ENCODE data around the gene IGFBP7.

Gene IGFBP7

DNA sequence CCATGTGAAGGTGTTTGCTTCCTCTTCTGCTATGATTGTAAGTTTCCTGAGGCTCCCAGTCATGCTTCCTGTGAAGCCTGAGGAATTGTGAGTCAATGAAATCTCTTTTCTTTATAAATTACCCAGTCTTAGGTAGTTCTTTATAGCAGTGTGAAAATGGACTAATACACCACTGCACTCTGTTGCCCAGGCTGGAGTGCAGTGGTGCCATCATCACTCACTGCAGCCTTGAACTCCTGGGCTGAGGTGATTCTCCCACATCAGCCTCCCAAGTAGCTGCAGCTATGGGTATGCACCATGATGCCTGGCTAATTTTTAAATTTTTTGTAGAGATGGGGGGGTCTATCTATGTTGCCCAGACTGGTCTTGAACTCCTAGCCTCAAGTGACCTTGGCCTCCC lies 15.8 kb upstream of the IGFBP7 start:
- Histone ChIP-seq H3K36me3 (ENCODE audit: control insufficient read depth, insufficient read depth, low read length) (no peaks in the 10 kb centered on the region), H3K27me3 (ENCODE audit: control insufficient read depth, insufficient read depth, low read length) (no peaks in the 10 kb centered on the region), H3K4me3 (ENCODE audit: low read length) (no peak overlapping the region), H3K9ac (ENCODE audit: low read length) (no peak overlapping the region), H3K4me1 (ENCODE audit: control insufficient read depth, insufficient read depth, low read length) (no peaks in the 10 kb centered on the region), H3K9me3 (ENCODE audit: control insufficient read depth, low read length) (no peaks in the 10 kb centered on the region)

GRCh38 chr4:57124145-57124544 lies 14.0 kb upstream of the IGFBP7 start:
- Histone ChIP-seq H3K27me3 (ENCODE audit: control insufficient read depth, insufficient read depth, low read length) (no peaks in the 10 kb centered on the region), H3K9me3 (ENCODE audit: control insufficient read depth, low read length) (no peaks in the 10 kb centered on the region), H3K4me3 (ENCODE audit: low read length) (no peak overlapping the region), H3K36me3 (ENCODE audit: control insufficient read depth, insufficient read depth, low read length) (no peaks in the 10 kb centered on the region), H3K4me1 (ENCODE audit: control insufficient read depth, insufficient read depth, low read length) (no peaks in the 10 kb centered on the region), H3K9ac (ENCODE audit: low read length) (no peak overlapping the region)

GRCh38 chr4:57122959-57123358 lies 12.8 kb upstream of the IGFBP7 start:
- no peaks in the 10 kb centered on the region for H3K4me1 ChIP-seq (ENCODE audit: control insufficient read depth, insufficient read depth, low read length)
- no peaks in the 10 kb centered on the region for H3K36me3 ChIP-seq (ENCODE audit: control insufficient read depth, insufficient read depth, low read length)
- no peak overlapping the region for H3K4me3 ChIP-seq (ENCODE audit: low read length)

DNA sequence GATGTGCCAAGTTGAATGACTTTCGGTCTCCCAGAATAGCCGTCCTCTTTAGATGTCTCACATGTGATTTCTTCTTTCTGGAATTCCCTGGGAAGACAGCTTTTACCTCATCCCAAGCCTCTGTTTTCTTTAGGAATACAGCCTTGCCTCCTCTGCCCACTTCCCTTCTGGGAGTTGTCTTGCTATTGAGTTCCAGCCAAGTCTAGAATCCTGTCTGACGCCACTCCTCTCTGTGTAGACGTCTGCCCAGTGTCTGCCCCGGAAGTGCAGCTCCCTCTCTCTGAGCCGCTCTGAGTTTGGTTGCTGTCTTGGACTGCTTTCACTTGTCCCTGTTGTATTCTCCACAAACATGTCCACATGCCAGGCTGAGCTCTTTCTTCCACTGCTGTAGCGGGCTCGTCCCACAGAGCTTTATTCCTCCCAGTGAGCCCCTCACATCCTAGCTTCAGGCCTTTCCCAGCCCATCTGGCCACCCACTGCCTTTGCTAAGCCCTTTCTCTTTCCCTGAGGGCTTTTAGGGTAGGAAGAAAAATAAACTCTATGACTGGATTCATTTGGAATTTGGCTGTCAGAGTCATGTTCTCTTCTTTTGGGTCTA lies 9.0 kb upstream of the IGFBP7 start:
- no peak overlapping the region for H3K9ac ChIP-seq (ENCODE audit: low read length)
- H3K4me3 ChIP-seq (ENCODE audit: low read length) = no peak overlapping the region
- H3K4me1 ChIP-seq (ENCODE audit: control insufficient read depth, insufficient read depth, low read length) = no peaks in the 10 kb centered on the region

More at GRCh38 chr4:57122959-57123358, 12.8 kb upstream of the IGFBP7 start:
- Histone ChIP-seq H3K9me3 (ENCODE audit: control insufficient read depth, low read length) (no peaks in the 10 kb centered on the region), H3K9ac (ENCODE audit: low read length) (no peak overlapping the region), H3K27me3 (ENCODE audit: control insufficient read depth, insufficient read depth, low read length) (no peaks in the 10 kb centered on the region)

DNA sequence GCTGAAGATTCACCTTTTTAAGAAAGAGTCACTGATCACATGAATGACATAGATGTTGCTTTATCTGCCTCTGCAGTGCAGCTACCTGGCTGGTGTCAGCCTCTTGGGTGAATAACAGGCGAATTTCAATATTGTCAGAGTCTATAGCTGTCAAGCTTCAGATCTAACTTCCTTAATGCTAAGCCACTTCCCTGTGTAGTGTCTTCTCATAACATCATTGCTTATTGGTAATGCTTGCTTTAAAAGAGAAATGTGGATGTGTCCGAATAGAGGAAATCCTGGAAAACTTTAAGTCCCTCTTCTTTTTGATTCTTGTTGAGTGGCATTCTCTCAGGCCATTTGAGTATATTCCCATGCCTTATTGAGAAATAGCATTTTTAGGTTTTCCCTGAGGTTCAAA lies 7.3 kb upstream of the IGFBP7 start:
- H3K27me3 ChIP-seq (ENCODE audit: control insufficient read depth, insufficient read depth, low read length) = no peaks in the 10 kb centered on the region
- H3K4me3 ChIP-seq (ENCODE audit: low read length) = no peak overlapping the region
- no peaks in the 10 kb centered on the region for H3K9me3 ChIP-seq (ENCODE audit: control insufficient read depth, low read length)
- no peak overlapping the region for H3K9ac ChIP-seq (ENCODE audit: low read length)
- no peaks in the 10 kb centered on the region for H3K4me1 ChIP-seq (ENCODE audit: control insufficient read depth, insufficient read depth, low read length)
- H3K36me3 ChIP-seq (ENCODE audit: control insufficient read depth, insufficient read depth, low read length) = no peaks in the 10 kb centered on the region

More for the DNA sequence above, 9.0 kb upstream of the IGFBP7 start:
- no peaks in the 10 kb centered on the region for H3K36me3 ChIP-seq (ENCODE audit: control insufficient read depth, insufficient read depth, low read length)
- no peaks in the 10 kb centered on the region for H3K27me3 ChIP-seq (ENCODE audit: control insufficient read depth, insufficient read depth, low read length)
- no peaks in the 10 kb centered on the region for H3K9me3 ChIP-seq (ENCODE audit: control insufficient read depth, low read length)

- H3K4me1 ChIP-seq (ENCODE audit: control insufficient read depth, insufficient read depth, low read length) = no peaks in the 10 kb centered on the region
Observed at GRCh38 chr4:57116245-57116644, 6.1 kb upstream of the IGFBP7 start.

DNA sequence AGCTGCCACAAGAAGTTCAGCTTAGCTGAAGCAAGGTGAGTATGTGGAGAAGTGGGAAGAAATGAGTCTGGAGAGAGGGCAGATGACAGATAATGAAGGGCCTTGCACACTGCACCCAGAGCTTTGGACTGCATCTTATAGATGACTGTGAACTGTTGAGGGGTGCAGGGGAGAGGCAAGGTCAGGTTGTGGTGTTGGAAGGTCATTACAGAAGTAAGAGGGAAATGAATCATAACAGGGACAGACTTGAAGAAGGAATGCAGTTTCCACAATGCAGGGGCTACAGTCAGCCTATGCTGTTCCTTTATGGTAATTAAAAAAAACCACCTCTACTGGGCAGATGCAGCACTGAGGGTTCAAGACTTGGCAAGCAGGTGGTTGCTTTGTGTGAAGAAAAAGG lies 4.8 kb upstream of the IGFBP7 start:
- Histone ChIP-seq H3K9ac (ENCODE audit: low read length) (no peak overlapping the region), H3K27me3 (ENCODE audit: control insufficient read depth, insufficient read depth, low read length) (peaks cover 6% of the 10 kb centered on the region), H3K36me3 (ENCODE audit: control insufficient read depth, insufficient read depth, low read length) (no peaks in the 10 kb centered on the region), H3K4me1 (ENCODE audit: control insufficient read depth, insufficient read depth, low read length) (peaks cover 7% of the 10 kb centered on the region), H3K4me3 (ENCODE audit: low read length) (no peak overlapping the region), H3K9me3 (ENCODE audit: control insufficient read depth, low read length) (no peaks in the 10 kb centered on the region)

More at GRCh38 chr4:57116245-57116644, 6.1 kb upstream of the IGFBP7 start:
- Histone ChIP-seq H3K4me3 (ENCODE audit: low read length) (no peak overlapping the region), H3K36me3 (ENCODE audit: control insufficient read depth, insufficient read depth, low read length) (no peaks in the 10 kb centered on the region), H3K27me3 (ENCODE audit: control insufficient read depth, insufficient read depth, low read length) (no peaks in the 10 kb centered on the region), H3K9ac (ENCODE audit: low read length) (no peak overlapping the region), H3K9me3 (ENCODE audit: control insufficient read depth, low read length) (no peaks in the 10 kb centered on the region)

DNA sequence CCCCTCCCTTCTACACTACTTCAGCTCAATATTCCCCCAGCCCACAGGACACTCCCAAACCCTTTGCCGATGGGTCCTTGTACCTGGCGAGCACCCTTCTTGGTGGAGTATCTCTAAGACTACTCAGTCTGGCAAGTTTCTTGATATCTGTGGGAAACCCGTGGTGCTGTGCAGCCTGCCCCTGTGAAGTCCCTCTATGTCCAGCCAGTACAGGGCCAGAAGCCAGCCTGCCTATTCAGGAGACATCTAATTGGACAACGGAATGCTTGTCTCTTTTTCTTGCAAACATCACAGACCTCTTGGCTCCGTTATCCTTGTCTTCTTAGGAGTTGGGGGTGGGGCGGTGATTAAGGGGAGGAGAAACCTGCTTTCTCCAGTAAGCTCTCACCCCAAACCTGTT lies 3.7 kb upstream of the IGFBP7 start:
- no peak overlapping the region for H3K4me3 ChIP-seq (ENCODE audit: low read length)
- no peaks in the 10 kb centered on the region for H3K9me3 ChIP-seq (ENCODE audit: control insufficient read depth, low read length)
- no peak overlapping the region for H3K9ac ChIP-seq (ENCODE audit: low read length)
- H3K36me3 ChIP-seq (ENCODE audit: control insufficient read depth, insufficient read depth, low read length) = no peaks in the 10 kb centered on the region
- H3K27me3 ChIP-seq (ENCODE audit: control insufficient read depth, insufficient read depth, low read length) = peaks cover 15% of the 10 kb centered on the region
- H3K4me1 ChIP-seq (ENCODE audit: control insufficient read depth, insufficient read depth, low read length) = peaks cover 7% of the 10 kb centered on the region

DNA sequence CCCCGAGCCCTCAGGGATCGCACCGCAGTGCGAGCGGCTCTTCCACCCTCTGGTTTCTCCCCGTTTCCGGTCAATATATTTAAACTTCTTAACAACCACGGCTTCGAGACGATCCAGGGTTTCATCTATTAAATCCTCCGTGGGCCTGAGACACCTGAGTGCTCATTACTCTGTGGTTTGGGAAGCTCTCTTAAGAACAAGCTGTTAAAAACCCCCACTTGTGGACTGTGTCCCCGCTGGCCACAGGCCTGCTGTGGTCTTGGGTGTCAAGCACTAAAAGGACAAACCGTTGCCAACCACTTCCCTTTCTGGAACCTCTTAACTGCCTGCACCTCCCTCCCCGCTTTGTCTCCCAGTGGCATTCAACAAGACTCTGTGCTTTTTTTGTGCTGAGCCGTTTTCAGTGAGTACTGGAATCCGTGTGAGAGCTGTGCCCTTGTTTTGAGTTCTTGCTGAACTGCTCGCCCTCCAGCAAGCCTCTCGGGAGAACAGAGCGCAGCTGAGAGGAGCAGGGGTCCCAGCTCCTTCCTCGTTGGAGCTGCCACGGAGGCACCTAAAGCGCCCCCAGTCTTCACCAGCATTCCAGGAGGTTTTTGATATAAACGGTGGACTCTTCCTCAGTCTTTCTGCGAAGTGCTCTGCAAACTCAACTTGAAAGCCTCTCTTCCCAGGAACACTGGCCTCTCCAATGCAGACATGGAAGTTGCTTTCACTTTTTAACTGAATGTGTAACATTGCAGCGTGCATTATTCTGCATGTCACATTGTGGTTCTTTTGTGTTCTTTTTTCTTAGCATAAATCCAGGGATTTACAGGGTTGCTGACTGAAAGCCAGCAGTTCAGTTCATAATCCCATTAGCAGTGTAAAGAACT lies 691 bp upstream of the IGFBP7 start:
- Histone ChIP-seq H3K36me3 (ENCODE audit: control insufficient read depth, insufficient read depth, low read length) (no peaks in the 10 kb centered on the region), H3K4me1 (ENCODE audit: control insufficient read depth, insufficient read depth, low read length) (peaks cover 7% of the 10 kb centered on the region), H3K4me3 (ENCODE audit: low read length) (peak overlapping the region; percentile 51), H3K9me3 (ENCODE audit: control insufficient read depth, low read length) (no peaks in the 10 kb centered on the region), H3K27me3 (ENCODE audit: control insufficient read depth, insufficient read depth, low read length) (peaks cover 24% of the 10 kb centered on the region), H3K9ac (ENCODE audit: low read length) (peak overlapping the region; percentile 61)

DNA sequence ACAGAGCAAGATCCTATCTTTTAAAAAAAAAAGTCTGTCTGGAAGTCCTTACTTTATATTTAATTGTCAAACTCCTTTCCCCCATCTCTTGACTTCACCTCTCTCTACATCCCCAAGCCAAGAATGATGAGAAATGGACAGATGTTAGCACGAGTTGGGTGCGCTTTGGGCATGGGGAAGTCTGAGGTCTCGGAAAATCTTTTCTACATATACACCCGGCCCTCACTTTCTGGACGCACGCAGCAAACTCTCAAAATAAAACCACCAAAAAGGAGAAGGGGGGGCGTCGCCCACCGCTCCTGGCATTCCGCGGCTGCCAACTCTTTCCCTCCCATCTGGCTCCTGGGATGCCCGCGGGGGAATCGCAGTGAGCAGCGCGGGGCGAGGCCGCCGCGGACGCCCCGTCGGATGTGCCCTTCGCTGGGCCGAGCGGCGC lies 756 bp downstream of the IGFBP7 start:
- Histone ChIP-seq H3K4me3 (ENCODE audit: low read length) (peak overlapping the region; percentile 46), H3K9me3 (ENCODE audit: control insufficient read depth, low read length) (no peaks in the 10 kb centered on the region), H3K27me3 (ENCODE audit: control insufficient read depth, insufficient read depth, low read length) (peaks cover 24% of the 10 kb centered on the region), H3K9ac (ENCODE audit: low read length) (peak overlapping the region; percentile 23), H3K36me3 (ENCODE audit: control insufficient read depth, insufficient read depth, low read length) (no peaks in the 10 kb centered on the region), H3K4me1 (ENCODE audit: control insufficient read depth, insufficient read depth, low read length) (peaks cover 7% of the 10 kb centered on the region)

DNA sequence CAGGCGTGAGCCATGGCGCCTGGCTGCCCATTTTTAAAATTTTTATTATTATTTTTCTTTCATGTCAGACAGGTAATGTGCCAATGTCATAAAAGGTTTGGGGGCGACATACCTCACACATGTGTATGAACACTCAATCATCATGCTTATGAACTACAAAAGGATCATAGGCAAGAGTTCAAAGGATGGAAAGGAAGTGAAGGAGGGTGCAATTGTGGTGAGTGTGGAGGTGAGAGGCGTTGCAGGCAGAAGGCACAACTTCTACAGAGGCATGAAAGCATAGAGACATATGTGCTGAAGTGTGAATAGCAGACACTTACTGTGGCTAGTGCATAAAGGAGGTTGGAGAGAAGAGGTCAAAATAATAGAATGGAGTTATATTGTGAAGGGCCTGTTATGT lies 4.0 kb downstream of the IGFBP7 start:
- Histone ChIP-seq H3K9ac (ENCODE audit: low read length) (no peak overlapping the region), H3K4me3 (ENCODE audit: low read length) (no peak overlapping the region), H3K36me3 (ENCODE audit: control insufficient read depth, insufficient read depth, low read length) (no peaks in the 10 kb centered on the region), H3K4me1 (ENCODE audit: control insufficient read depth, insufficient read depth, low read length) (peaks cover 12% of the 10 kb centered on the region), H3K9me3 (ENCODE audit: control insufficient read depth, low read length) (no peaks in the 10 kb centered on the region), H3K27me3 (ENCODE audit: control insufficient read depth, insufficient read depth, low read length) (peaks cover 24% of the 10 kb centered on the region)

DNA sequence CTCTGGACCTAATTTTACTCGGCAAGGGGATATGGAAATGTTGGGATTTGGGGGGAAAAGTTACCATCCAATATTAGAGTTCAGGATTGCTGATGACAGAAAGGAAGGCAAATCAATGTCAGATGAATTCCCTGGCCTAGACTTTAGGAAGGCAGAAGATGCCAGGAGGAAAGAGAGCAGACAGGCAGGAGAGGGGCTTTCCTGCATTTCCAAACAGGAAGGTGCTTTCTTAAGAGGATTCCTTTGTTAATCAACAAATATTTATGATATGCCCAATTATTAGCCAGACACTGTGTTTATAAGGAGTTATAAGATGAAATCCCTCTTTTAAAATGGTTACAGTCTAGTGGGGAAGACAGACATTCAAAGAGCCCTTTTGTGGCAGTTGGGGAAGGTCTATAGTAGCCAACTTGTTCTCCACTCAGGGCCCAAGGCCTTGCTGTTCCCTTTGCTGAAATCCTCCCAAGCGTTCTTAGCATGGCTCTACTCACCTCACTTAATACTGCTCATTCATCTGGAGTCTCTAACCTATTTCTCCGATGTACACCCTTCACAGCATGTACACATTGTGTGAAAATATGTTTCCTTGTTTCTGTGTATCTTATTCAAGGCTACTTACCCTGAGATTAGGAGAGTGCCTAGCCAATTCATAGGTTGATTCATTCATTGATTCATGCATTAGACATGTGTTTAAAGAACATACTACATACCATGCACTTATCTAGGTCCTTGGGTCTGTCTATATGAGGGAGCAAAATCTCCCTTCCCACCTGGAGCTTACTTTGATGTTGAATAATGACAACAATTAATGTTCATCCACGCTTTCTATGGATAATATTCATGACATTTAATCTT lies 5.3 kb downstream of the IGFBP7 start:
- Histone ChIP-seq H3K4me3 (ENCODE audit: low read length) (no peak overlapping the region), H3K9me3 (ENCODE audit: control insufficient read depth, low read length) (no peaks in the 10 kb centered on the region), H3K4me1 (ENCODE audit: control insufficient read depth, insufficient read depth, low read length) (peaks cover 5% of the 10 kb centered on the region), H3K36me3 (ENCODE audit: control insufficient read depth, insufficient read depth, low read length) (no peaks in the 10 kb centered on the region), H3K9ac (ENCODE audit: low read length) (no peak overlapping the region), H3K27me3 (ENCODE audit: control insufficient read depth, insufficient read depth, low read length) (peaks cover 18% of the 10 kb centered on the region)
